HG03139 (cell line): ENCODE measurements around the gene CDC42SE2.
"Not testable (repeated sequence)": the region's sequence is repeated elsewhere in the genome, so short reads cannot be mapped to it uniquely, and the experiment has no call there.

Source experiments
- ATAC-seq: cut with Tn5 transposase; IDR thresholded peaks from one replicate; pipeline ENCODE4 v1.9.1; 2021; ENCODE audit not compliant: unreplicated experiment

The CDC42SE2 gene

GRCh38 chr5:131363811-131364506, 100.1 kb downstream of the CDC42SE2 start:
- no peak for ATAC-seq

GRCh38 chr5:131364507-131365050, 100.7 kb downstream of the CDC42SE2 start:
- no peak for ATAC-seq

GRCh38 chr5:131366428-131366827, 102.6 kb downstream of the CDC42SE2 start:
- no peak for ATAC-seq

GRCh38 chr5:131367219-131367860, 103.5 kb downstream of the CDC42SE2 start:
- ATAC-seq = no peak

- no peak for ATAC-seq
Observed at GRCh38 chr5:131368866-131369265, 105.0 kb downstream of the CDC42SE2 start.

GRCh38 chr5:131369558-131369957, 105.7 kb downstream of the CDC42SE2 start:
- no peak for ATAC-seq

- no peak for ATAC-seq
Observed at GRCh38 chr5:131371835-131372234, 108.0 kb downstream of the CDC42SE2 start.

- no peak for ATAC-seq
Observed at GRCh38 chr5:131373265-131373664, 109.4 kb downstream of the CDC42SE2 start.

- ATAC-seq = no peak
Observed at GRCh38 chr5:131375351-131375750, 111.5 kb downstream of the CDC42SE2 start.

GRCh38 chr5:131377346-131377745, 113.5 kb downstream of the CDC42SE2 start:
- no peak for ATAC-seq

- no peak for ATAC-seq
Observed at GRCh38 chr5:131377785-131378325, 114.0 kb downstream of the CDC42SE2 start.

- no peak for ATAC-seq
Observed at GRCh38 chr5:131378721-131379541, 115.1 kb downstream of the CDC42SE2 start.

GRCh38 chr5:131379723-131380122, 115.9 kb downstream of the CDC42SE2 start:
- ATAC-seq = peak; percentile 35

GRCh38 chr5:131380238-131380637, 116.4 kb downstream of the CDC42SE2 start:
- ATAC-seq = not testable (repeated sequence)

- ATAC-seq = no peak
Observed at GRCh38 chr5:131381021-131381420, 117.2 kb downstream of the CDC42SE2 start.

- ATAC-seq = peak; percentile 48
Observed at GRCh38 chr5:131381777-131382176, 117.9 kb downstream of the CDC42SE2 start.

GRCh38 chr5:131382407-131383395, 118.8 kb downstream of the CDC42SE2 start:
- peak; percentile 67 for ATAC-seq

GRCh38 chr5:131384173-131384572, 120.3 kb downstream of the CDC42SE2 start:
- ATAC-seq = no peak

- no peak for ATAC-seq
Observed at GRCh38 chr5:131384616-131385214, 120.9 kb downstream of the CDC42SE2 start.

GRCh38 chr5:131386124-131386523, 122.3 kb downstream of the CDC42SE2 start:
- ATAC-seq = no peak
